ENCODE results near the gene RPL6.
"Not testable (repeated sequence)": the region's sequence is repeated elsewhere in the genome, so short reads cannot be mapped to it uniquely, and the experiment has no call there.

Gene RPL6

GRCh38 chr12:112446008-112446725 is 36.8 kb upstream of the RPL6 start:
- no peak for DNase-seq (ENCODE audit: low read depth)
- no peak overlapping the region for H3K4me3 ChIP-seq (ENCODE audit: low read depth, low read length)
- TF ChIP-seq, protein P1, sequence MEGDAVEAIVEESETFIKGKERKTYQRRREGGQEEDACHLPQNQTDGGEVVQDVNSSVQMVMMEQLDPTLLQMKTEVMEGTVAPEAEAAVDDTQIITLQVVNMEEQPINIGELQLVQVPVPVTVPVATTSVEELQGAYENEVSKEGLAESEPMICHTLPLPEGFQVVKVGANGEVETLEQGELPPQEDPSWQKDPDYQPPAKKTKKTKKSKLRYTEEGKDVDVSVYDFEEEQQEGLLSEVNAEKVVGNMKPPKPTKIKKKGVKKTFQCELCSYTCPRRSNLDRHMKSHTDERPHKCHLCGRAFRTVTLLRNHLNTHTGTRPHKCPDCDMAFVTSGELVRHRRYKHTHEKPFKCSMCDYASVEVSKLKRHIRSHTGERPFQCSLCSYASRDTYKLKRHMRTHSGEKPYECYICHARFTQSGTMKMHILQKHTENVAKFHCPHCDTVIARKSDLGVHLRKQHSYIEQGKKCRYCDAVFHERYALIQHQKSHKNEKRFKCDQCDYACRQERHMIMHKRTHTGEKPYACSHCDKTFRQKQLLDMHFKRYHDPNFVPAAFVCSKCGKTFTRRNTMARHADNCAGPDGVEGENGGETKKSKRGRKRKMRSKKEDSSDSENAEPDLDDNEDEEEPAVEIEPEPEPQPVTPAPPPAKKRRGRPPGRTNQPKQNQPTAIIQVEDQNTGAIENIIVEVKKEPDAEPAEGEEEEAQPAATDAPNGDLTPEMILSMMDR (IDR thresholded peaks at IDR 0.05; ENCODE audit: control insufficient read depth, extremely low read depth, insufficient read depth), result no peak

- TF ChIP-seq, protein P1 (IDR thresholded peaks at IDR 0.05; ENCODE audit: control insufficient read depth, extremely low read depth, insufficient read depth), result no peak
- DNase-seq (ENCODE audit: low read depth), result no peak
Observed at GRCh38 chr12:112443916-112444315, 34.5 kb upstream of the RPL6 start.

DNA sequence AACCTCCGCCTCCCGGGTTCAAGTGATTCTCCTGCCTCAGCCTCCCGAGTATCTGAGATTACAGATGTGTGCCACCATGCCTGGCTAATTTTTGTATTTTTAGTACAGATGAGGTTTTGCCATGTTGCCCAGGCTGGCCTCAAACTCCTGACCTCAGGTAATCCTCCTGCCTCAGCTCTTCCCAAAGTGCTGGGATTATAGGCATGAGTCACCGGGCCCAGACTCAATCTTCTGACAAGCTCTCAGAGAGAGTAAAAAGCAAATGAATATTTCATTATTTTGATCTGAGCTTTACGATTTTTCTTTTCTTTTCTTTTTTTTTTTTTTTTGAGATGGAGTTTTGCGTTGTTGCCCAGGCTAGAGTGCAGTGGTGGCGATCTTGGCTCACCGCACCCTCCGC is 31.2 kb upstream of the RPL6 start:
- H3K4me3 ChIP-seq (ENCODE audit: low read depth, low read length); DNase-seq (ENCODE audit: low read depth): not testable (repeated sequence)

More at GRCh38 chr12:112443916-112444315, 34.5 kb upstream of the RPL6 start:
- no peak overlapping the region for H3K4me3 ChIP-seq (ENCODE audit: low read depth, low read length)

DNA sequence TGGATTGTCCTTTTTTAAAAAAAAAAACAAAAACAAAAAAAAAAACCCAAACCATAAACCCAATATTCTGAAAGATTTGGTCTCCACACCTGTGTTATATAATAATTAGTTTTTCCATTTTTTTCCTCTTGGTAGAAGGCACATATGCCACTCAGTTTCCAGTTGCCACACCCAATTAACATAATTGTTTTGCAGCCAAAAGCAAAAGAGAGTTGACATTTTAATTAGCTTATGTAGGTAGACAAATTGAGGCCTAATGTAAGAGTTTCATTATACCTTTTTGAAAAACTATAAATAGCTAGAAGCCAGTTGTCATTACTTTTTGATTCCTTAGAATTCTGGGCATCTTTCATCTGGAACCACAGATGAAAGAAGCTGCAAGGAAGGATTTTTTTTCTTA is 30.4 kb upstream of the RPL6 start:
- DNase-seq (ENCODE audit: low read depth), result no peak
- no peak overlapping the region for H3K4me3 ChIP-seq (ENCODE audit: low read depth, low read length)
- TF ChIP-seq, protein P1 (IDR thresholded peaks at IDR 0.05; ENCODE audit: control insufficient read depth, extremely low read depth, insufficient read depth), result no peak

- H3K4me3 ChIP-seq (ENCODE audit: low read depth, low read length); DNase-seq (ENCODE audit: low read depth): not testable (repeated sequence)
Observed at GRCh38 chr12:112438645-112439044, 29.2 kb upstream of the RPL6 start.

- DNase-seq (ENCODE audit: low read depth), result no peak
- no peak overlapping the region for H3K4me3 ChIP-seq (ENCODE audit: low read depth, low read length)
- TF ChIP-seq, protein P1 (IDR thresholded peaks at IDR 0.05; ENCODE audit: control insufficient read depth, extremely low read depth, insufficient read depth), result no peak
Observed at GRCh38 chr12:112433551-112433950, 24.1 kb upstream of the RPL6 start.

GRCh38 chr12:112431965-112432364 is 22.6 kb upstream of the RPL6 start:
- TF ChIP-seq, protein P1 (IDR thresholded peaks at IDR 0.05; ENCODE audit: control insufficient read depth, extremely low read depth, insufficient read depth), result no peak
- H3K4me3 ChIP-seq (ENCODE audit: low read depth, low read length), result no peak overlapping the region
- no peak for DNase-seq (ENCODE audit: low read depth)

- no peak overlapping the region for H3K4me3 ChIP-seq (ENCODE audit: low read depth, low read length)
- TF ChIP-seq, protein P1 (IDR thresholded peaks at IDR 0.05; ENCODE audit: control insufficient read depth, extremely low read depth, insufficient read depth), result no peak
- no peak for DNase-seq (ENCODE audit: low read depth)
Observed at GRCh38 chr12:112430929-112431328, 21.5 kb upstream of the RPL6 start.

All from LNCaP clone FGC (cell line).